ENCODE measurements around the gene LSG1.

DNA sequence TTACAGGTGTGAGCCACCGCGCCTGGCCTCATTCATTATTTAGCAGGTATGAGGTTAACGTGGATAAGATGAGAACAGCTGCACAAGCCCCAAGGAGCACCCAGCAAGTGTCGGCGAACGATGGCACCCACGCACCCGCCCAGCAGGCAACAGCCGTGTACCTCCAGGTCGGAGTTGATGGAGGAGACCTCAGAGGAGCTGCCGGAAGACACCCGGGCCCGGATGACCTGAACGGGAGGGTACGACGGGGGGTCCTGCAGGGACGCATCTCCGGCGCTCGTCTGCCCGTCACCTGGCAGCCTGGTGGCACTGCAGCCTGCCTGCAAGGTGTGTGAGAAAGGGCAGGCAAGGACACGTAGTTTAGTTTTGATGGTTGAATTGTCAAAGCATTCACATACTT, 67.9 kb downstream of the LSG1 start:
- TF ChIP-seq, protein P1, sequence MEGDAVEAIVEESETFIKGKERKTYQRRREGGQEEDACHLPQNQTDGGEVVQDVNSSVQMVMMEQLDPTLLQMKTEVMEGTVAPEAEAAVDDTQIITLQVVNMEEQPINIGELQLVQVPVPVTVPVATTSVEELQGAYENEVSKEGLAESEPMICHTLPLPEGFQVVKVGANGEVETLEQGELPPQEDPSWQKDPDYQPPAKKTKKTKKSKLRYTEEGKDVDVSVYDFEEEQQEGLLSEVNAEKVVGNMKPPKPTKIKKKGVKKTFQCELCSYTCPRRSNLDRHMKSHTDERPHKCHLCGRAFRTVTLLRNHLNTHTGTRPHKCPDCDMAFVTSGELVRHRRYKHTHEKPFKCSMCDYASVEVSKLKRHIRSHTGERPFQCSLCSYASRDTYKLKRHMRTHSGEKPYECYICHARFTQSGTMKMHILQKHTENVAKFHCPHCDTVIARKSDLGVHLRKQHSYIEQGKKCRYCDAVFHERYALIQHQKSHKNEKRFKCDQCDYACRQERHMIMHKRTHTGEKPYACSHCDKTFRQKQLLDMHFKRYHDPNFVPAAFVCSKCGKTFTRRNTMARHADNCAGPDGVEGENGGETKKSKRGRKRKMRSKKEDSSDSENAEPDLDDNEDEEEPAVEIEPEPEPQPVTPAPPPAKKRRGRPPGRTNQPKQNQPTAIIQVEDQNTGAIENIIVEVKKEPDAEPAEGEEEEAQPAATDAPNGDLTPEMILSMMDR (IDR thresholded peaks at IDR 0.05): no peak
- TF ChIP-seq POLR2A (IDR thresholded peaks at IDR 0.05) (no peak), POLR2AphosphoS5 (IDR thresholded peaks at IDR 0.05) (no peak), EP300 (IDR thresholded peaks at IDR 0.05) (no peak)

Measured in upper lobe of left lung (tissue), 4 donors.